Transverse colon (tissue), 4 donors: Measurements from ENCODE around the gene PLTP. TPM values are rescaled to one million over a fixed set of nuclear protein-coding genes. Genes with fewer than 3 reads are reported as not detected.
A peak's percentile ranks its signal among the peaks of the same experiment; 100 is the strongest.

Experiments used
- DNase-seq: peaks from one replicate; pipeline ENCODE4 v3.0.0-alpha.2; 2019
- H3K27ac ChIP-seq, 4 donors: fragments of 200-600 bp; sonication (generic); 2 replicates each; pipeline ENCODE4 v1.5.1; 2016 to 2018; ENCODE audit warnings: inconsistent platforms in 4 of 4
- H3K27me3 ChIP-seq: fragments of 200-600 bp; sonication (generic); 2 replicates; pipeline ENCODE4 v1.5.1; 2017; ENCODE audit warnings: inconsistent platforms
- H3K36me3 ChIP-seq, 4 donors: fragments of 200-600 bp; sonication (generic); 2 replicates each; pipeline ENCODE4 v1.5.1; 2017 to 2019; ENCODE audit warnings: inconsistent platforms in 4 of 4
- H3K4me1 ChIP-seq, 4 donors: fragments of 200-600 bp; sonication (generic); 2 replicates each; pipeline ENCODE4 v1.5.1; 2017 to 2020; ENCODE audit warnings: inconsistent platforms in 4 of 4
- H3K4me3 ChIP-seq, 4 donors: fragments of 200-600 bp; sonication (generic); 1 replicate in 1 of 4; 2 replicates in 3 of 4; pipeline versions ENCODE4 v1.5.1 to v1.6.1; 2017 to 2019; ENCODE audit warnings: inconsistent platforms in 4 of 4
- H3K9me3 ChIP-seq, 2 donors: fragments of 200-600 bp; sonication (generic); 2 replicates each; pipeline ENCODE4 v1.5.1; 2017 to 2019; ENCODE audit warnings: inconsistent platforms in 2 of 2
- EP300 ChIP-seq: sonication (generic); formaldehyde crosslinking; IDR thresholded peaks from one replicate; pipeline ENCODE4 v1.6.1; 2017; ENCODE audit warnings: antibody characterized with exemption, low read depth
- POLR2A ChIP-seq: fragments of 450-650 bp; IDR thresholded peaks from one replicate; pipeline ENCODE4 v1.6.1; 2016; ENCODE audit warnings: antibody characterized with exemption, mild to moderate bottlenecking, moderate library complexity
- POLR2AphosphoS5 ChIP-seq, 3 donors: sonication (generic); formaldehyde crosslinking; IDR thresholded peaks; one replicate each; pipeline ENCODE4 v1.6.1; 2016; ENCODE audit warnings: antibody characterized with exemption in 3 of 3
- WGBS, 2 donors: methylation state at CpG; one replicate each; pipeline ENCODE4 v1.1.5; 2018; ENCODE audit warnings: low coverage in 1 of 2; 5-methylcytosine and 5-hydroxymethylcytosine counted together
- in situ Hi-C, 4 donors: fragments of 200-750 bp; cut with MboI; loops; one replicate each; pipeline versions ENCODE4 v1.15.0 to v1.15.1; 2017; ENCODE audit warnings: low sequenced_read_pairs in 3 of 4, low pct_ligation_motif_present in 1 of 4, low pct_unique_long_range_greater_than_20kb in 1 of 4
- intact Hi-C: fragments of 100-400 bp; cut with DNase I; formaldehyde crosslinking; loops from one replicate; pipeline ENCODE4 v1.15.1; 2023; ENCODE audit warnings: low total_unique reads
- total RNA-seq, 4 donors: library from RNA; depleted of rRNA; stranded (reverse); fragments of >200 nt; gene quantifications; one replicate each; pipeline ENCODE4 v1.1.0, GENCODE V29; 2016
- TF ChIP-seq, protein P1 (sequence below), 5 experiments: fragments of 200-600 bp in 3 of 5; fragments of 450-650 bp in 2 of 5; sonication (generic) in 3 of 5; IDR thresholded peaks; 1 replicate in 2 of 5; 2 replicates in 3 of 5; pipeline ENCODE4 v1.5.1; 2016 to 2017; ENCODE audit warnings: antibody characterized with exemption in 5 of 5, inconsistent platforms in 3 of 5, mild to moderate bottlenecking in 2 of 5, moderate library complexity in 1 of 5

The PLTP gene
- total RNA-seq, 4 donors from 2014 or later = 17.7 to 79.9 (median 59.9) TPM

DNA sequence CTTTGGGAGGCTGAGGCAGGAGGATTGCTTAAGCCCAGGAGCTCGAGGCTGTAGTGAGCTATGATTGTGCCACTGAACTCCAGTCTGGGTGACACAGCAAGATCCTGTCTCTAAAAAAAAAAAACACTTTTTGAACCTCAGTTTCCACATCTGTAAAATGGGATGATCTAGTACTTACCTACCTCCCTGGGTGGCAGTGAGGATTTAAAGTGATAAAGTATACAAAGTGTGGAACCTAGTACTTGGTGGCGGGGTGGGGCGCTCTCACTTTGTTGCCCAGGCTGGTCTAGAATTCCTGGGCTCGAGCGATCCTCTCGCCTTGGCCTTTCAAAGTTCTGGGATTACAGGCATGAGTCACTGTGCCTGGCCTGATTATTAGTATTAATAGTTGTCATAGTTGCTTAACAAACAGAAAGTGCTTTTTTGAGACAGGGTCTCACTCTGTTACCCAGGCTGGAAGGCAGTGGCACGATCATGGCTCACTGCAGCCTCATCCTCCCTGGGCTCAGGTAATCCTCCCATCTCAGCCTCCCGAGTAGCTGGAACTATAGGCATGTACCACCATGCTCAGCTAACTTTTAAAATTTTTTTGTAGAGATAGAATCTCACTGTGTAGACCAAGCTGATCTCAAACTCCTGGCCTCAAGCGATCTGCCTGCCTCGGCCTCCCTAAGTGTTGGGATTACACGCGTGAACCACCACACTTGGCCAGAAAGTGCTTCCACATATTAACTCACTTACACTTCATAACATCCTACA, 7.0 kb upstream of the PLTP start:
- Histone ChIP-seq H3K9me3 (no peaks in the 10 kb centered on the region), H3K27ac (peak overlapping the region; percentile 61 to 78 (median 68)), H3K4me1 (peaks cover 0 to 54% (median 16%) of the 10 kb centered on the region in 4 donors), H3K36me3 (no peaks in the 10 kb centered on the region), H3K27me3 (no peaks in the 10 kb centered on the region), H3K4me3 (no peak overlapping the region)
- WGBS, 2 donors = 78 to 97% methylated on average over 5 to 12 of the region's 12 CpGs
- TF ChIP-seq EP300 = no peak
- no peak for TF ChIP-seq POLR2AphosphoS5 (IDR thresholded peaks at IDR 0.05)
- no peak for TF ChIP-seq POLR2A
- in situ Hi-C loops = no loop called here
- no peak for DNase-seq
- intact Hi-C loops = no loop called here

DNA sequence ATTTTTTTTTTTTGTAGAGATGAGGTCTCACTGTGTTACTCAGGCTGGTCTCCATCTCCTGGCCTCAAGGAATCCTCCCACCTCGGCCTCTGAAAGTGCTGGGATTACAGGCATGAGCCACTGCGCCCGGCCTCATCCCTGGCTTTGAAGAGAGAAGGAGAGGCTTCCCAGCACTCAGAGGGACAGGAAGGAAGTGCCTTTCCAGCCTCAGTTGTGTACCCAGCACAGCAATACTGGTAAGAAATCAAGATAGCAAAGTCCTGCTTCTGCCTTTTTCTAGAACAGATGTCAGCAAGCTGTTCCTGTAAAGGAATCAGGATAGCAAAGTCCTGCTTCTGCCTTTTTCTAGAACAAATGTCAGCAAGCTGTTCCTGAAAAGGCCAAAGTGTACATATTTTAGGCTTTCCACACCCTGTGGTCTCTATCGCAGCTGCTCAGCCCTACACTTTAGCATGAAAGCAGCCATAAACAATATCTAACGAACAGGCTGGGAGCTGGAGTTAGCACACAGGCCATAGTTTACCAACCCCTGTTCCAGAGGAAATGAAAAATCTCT, 6.3 kb upstream of the PLTP start:
- Histone ChIP-seq H3K4me1 (peaks cover 0 to 54% (median 15%) of the 10 kb centered on the region in 4 donors), H3K4me3 (no peak overlapping the region), H3K36me3 (no peaks in the 10 kb centered on the region), H3K9me3 (no peaks in the 10 kb centered on the region), H3K27ac (peak overlapping the region; percentile 61 to 78 (median 68)), H3K27me3 (no peaks in the 10 kb centered on the region)
- no peak for TF ChIP-seq POLR2A
- TF ChIP-seq POLR2AphosphoS5 (IDR thresholded peaks at IDR 0.05) = peak in 1 of 3 donors; percentile 48
- intact Hi-C loops (no loop called here), in situ Hi-C loops (no loop called here)
- peak; percentile 28 for DNase-seq
- WGBS, 2 donors = 20 to 53% methylated on average over 1 to 5 of the region's 5 CpGs

DNA sequence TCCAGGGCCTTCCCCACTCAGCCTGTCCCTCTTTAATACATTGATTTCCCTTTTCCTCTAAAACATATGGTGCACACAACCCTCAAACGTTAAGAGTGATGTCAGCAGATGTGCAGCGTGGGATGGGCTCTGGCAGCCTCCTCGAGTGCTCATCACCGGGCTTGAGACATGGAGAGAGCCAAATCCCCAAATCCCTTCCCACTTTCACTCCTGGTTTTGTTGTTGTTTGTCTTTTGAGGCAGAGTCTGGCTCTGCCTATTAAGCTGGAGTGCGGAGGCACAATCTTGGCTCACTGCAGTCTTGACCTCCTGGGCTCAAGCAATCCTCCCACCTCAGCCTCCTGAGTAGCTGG, 5.8 kb upstream of the PLTP start:
- Histone ChIP-seq H3K4me1 (peaks cover 0 to 55% (median 15%) of the 10 kb centered on the region in 4 donors), H3K9me3 (no peaks in the 10 kb centered on the region), H3K4me3 (no peak overlapping the region), H3K27me3 (no peaks in the 10 kb centered on the region), H3K27ac (peak overlapping the region; percentile 61 to 78 (median 68)), H3K36me3 (no peaks in the 10 kb centered on the region)
- 65% methylated on average over 5 of the region's 5 CpGs; no CpG with 5 or more reads in 1 of the 2 donors for WGBS, 2 donors
- DNase-seq = no peak
- in situ Hi-C loops = no loop called here
- no peak for TF ChIP-seq POLR2AphosphoS5 (IDR thresholded peaks at IDR 0.05)
- no peak for TF ChIP-seq POLR2A
- no peak for TF ChIP-seq EP300
- TF ChIP-seq, protein P1, sequence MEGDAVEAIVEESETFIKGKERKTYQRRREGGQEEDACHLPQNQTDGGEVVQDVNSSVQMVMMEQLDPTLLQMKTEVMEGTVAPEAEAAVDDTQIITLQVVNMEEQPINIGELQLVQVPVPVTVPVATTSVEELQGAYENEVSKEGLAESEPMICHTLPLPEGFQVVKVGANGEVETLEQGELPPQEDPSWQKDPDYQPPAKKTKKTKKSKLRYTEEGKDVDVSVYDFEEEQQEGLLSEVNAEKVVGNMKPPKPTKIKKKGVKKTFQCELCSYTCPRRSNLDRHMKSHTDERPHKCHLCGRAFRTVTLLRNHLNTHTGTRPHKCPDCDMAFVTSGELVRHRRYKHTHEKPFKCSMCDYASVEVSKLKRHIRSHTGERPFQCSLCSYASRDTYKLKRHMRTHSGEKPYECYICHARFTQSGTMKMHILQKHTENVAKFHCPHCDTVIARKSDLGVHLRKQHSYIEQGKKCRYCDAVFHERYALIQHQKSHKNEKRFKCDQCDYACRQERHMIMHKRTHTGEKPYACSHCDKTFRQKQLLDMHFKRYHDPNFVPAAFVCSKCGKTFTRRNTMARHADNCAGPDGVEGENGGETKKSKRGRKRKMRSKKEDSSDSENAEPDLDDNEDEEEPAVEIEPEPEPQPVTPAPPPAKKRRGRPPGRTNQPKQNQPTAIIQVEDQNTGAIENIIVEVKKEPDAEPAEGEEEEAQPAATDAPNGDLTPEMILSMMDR (IDR thresholded peaks at IDR 0.05) = no peak
- intact Hi-C loops = no loop called here

DNA sequence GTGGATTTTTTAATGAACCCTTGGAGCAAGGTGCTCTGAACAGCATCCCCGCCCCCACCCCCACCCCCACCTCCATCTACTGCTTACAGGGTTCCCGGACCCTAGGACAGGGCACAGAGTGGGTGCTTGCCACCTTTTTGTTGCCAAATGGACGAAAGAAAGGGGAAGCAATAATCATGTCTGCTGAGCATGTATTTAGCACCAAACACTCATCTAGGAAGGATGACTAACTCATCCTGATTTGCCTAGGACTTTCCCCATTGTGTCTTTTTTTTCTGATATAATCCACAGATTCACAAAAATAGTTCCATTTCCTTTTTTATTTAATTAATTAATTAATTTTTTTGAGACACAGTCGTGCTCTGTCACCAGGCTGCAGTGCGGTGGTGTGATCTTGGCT, 1.2 kb upstream of the PLTP start:
- Histone ChIP-seq H3K27me3 (no peaks in the 10 kb centered on the region), H3K4me3 (no peak overlapping the region), H3K9me3 (no peaks in the 10 kb centered on the region), H3K4me1 (peaks cover 13 to 54% (median 18%) of the 10 kb centered on the region in 4 donors), H3K36me3 (no peaks in the 10 kb centered on the region), H3K27ac (no peak overlapping the region)
- TF ChIP-seq EP300 (no peak), POLR2AphosphoS5 (IDR thresholded peaks at IDR 0.05) (no peak), POLR2A (no peak)
- TF ChIP-seq, protein P1 (IDR thresholded peaks at IDR 0.05) = no peak
- in situ Hi-C loops = no loop called here
- 58 to 61% methylated on average over 3 to 5 of the region's 5 CpGs for WGBS, 2 donors
- no peak for DNase-seq
- intact Hi-C loops = no loop called here

DNA sequence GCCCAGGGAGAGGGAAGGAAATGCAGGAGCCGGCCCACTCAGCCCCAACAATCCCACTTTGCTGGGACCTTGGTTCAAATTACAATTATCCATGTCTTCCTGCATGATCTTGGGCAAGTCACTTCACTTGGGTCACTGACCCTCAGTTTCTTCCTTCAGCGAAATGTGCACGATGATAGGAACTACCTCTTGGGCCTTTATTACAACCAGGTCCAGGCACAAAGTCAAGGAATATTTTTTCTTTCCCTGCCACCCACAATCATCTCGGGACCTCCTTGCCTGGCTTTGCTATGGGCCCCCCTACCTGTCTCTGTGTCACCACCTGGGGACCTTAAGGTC, 358 bp upstream of the PLTP start:
- no peak for TF ChIP-seq POLR2AphosphoS5 (IDR thresholded peaks at IDR 0.05)
- TF ChIP-seq EP300 = no peak
- TF ChIP-seq POLR2A = no peak
- TF ChIP-seq, protein P1 (IDR thresholded peaks at IDR 0.05) = no peak
- no peak for DNase-seq
- Histone ChIP-seq H3K9me3 (no peaks in the 10 kb centered on the region), H3K27ac (peak overlapping the region; percentile 82 to 95 (median 89)), H3K27me3 (no peaks in the 10 kb centered on the region), H3K4me1 (peaks cover 8 to 46% (median 16%) of the 10 kb centered on the region in 4 donors), H3K36me3 (no peaks in the 10 kb centered on the region), H3K4me3 (peak overlapping the region in 3 of 4 donors; percentile 30 to 61 (median 40))
- in situ Hi-C loops = no loop called here
- intact Hi-C loops = no loop called here
- 50% methylated on average over 4 of the region's 4 CpGs; no CpG with 5 or more reads in 1 of the 2 donors for whole genome bisulfite sequencing, 2 donors
